Measurements from ENCODE around the gene ERG. TPM values are rescaled to one million over a fixed set of nuclear protein-coding genes. Genes with fewer than 3 reads are reported as not detected.

Gene ERG
- total and polyA plus RNA-seq, 9 of the 15 experiments (the other 6 are each of a cell fraction or from before 2014, with no cell fraction given), result 0.06 TPM; not detected in 8

GRCh38 chr21:38433471-38433870 is 64.8 kb downstream of the ERG start:
- FAIRE-seq (no peak), DNase-seq (ENCODE audit: extremely low read depth in 1 of 4, low spot score in 3 of 4) (no peak), ATAC-seq (no peak)
- H3K9ac ChIP-seq (ENCODE audit: insufficient read depth in 1 of 2, low read depth in 2 of 2, low read length in 2 of 2), result no peak overlapping the region
- no peak overlapping the region for H3K4me2 ChIP-seq (ENCODE audit: insufficient read depth, low read length)
- TF ChIP-seq ERF (CRISPR knock-in tag; IDR thresholded peaks at IDR 0.05), result no peak
- TF ChIP-seq, protein P1, sequence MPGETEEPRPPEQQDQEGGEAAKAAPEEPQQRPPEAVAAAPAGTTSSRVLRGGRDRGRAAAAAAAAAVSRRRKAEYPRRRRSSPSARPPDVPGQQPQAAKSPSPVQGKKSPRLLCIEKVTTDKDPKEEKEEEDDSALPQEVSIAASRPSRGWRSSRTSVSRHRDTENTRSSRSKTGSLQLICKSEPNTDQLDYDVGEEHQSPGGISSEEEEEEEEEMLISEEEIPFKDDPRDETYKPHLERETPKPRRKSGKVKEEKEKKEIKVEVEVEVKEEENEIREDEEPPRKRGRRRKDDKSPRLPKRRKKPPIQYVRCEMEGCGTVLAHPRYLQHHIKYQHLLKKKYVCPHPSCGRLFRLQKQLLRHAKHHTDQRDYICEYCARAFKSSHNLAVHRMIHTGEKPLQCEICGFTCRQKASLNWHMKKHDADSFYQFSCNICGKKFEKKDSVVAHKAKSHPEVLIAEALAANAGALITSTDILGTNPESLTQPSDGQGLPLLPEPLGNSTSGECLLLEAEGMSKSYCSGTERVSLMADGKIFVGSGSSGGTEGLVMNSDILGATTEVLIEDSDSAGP (CRISPR knock-in tag; IDR thresholded peaks at IDR 0.05), result no peak
- H3K36me3 ChIP-seq (ENCODE audit: control insufficient read depth, insufficient read depth, low read length), result no peaks in the 10 kb centered on the region
- ChIA-PET POLR2A (no interaction called here), CTCF (ENCODE audit: low intra/inter-chr PET ratio) (no interaction called here)
- intact Hi-C loops (cut with micrococcal nuclease), result no loop called here
- no peaks in the 10 kb centered on the region for H3K9me3 ChIP-seq (replicated peaks; ENCODE audit: control insufficient read depth, insufficient read depth, low read depth, low read length)
- WGBS (ENCODE audit: insufficient coverage, low coverage, missing lambda C conversion rate), result 0% methylated on average over 8 of the region's 8 CpGs
- no peak overlapping the region for H2AFZ ChIP-seq (ENCODE audit: low read depth, low read length)
- H3K27ac ChIP-seq (ENCODE audit: extremely low read depth, low read depth, low read length), result no peak overlapping the region
- peaks cover 5 to 16% of the 10 kb centered on the region in 2 experiments; a peak in 2 of 5 replicates for H3K27me3 ChIP-seq (ENCODE audit: control insufficient read depth in 2 of 2, insufficient read depth in 2 of 2, low read length in 2 of 2)
- no TSS peak for BruUV-seq (replicated peaks)
- no peak overlapping the region for H3K4me3 ChIP-seq
- in situ Hi-C loops (cut with MboI), result no loop called here
- no peaks in the 10 kb centered on the region for H3K9me1 ChIP-seq (ENCODE audit: control insufficient read depth, insufficient read depth, low read length)
- H3K79me2 ChIP-seq (ENCODE audit: control insufficient read depth, insufficient read depth, low read length), result no peaks in the 10 kb centered on the region
- 0 out of 2 replicates have a peak, but pooled peaks cover 7% of the 10 kb centered on the region for H4K20me1 ChIP-seq (replicated peaks; ENCODE audit: control insufficient read depth, insufficient read depth, low read length)
- no peaks in the 10 kb centered on the region for H3K4me1 ChIP-seq (replicated peaks in 1 of 2; ENCODE audit: control insufficient read depth in 2 of 2, insufficient read depth in 2 of 2, low read length in 2 of 2)

DNA sequence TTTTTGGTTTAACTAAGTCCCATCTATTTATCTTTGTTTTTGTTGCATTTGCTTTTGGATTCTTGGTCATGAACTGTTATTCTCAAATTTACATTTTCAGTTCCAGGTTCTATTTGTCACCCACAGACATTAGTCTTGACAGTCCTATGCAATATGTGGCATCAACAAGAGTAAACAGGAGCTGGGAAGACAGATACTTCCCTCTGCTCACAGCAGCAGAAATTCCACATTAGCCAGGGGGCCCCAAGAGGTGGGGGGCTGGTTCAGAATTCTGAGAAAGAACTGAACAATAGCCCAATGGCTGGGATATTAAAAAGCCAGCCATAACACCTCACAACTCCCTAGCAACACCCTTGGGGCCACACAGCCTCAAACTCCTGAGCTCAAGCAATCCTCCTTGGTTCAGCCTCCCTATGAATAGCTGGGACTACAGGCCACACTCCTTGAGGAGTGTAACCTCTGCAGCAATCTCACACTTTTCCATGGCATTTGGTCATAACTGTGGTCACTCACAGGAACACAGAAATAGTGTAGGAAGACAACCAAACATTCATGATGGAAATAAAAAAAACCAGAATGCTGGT is 67.8 kb downstream of the ERG start:
- no peaks in the 10 kb centered on the region for H3K79me2 ChIP-seq (ENCODE audit: control insufficient read depth, insufficient read depth, low read length)
- in situ Hi-C loops (cut with MboI) (no loop called here), intact Hi-C loops (cut with micrococcal nuclease) (no loop called here)
- H3K36me3 ChIP-seq (ENCODE audit: control insufficient read depth, insufficient read depth, low read length), result no peaks in the 10 kb centered on the region
- no peak overlapping the region for H3K27ac ChIP-seq (ENCODE audit: extremely low read depth, low read depth, low read length)
- no peak overlapping the region for H2AFZ ChIP-seq (ENCODE audit: low read depth, low read length)
- no peak overlapping the region for H3K4me3 ChIP-seq
- ATAC-seq, result no peak
- POLR2A ChIA-PET, result no interaction called here
- CTCF ChIA-PET (ENCODE audit: low intra/inter-chr PET ratio), result no interaction called here
- no peak overlapping the region for H3K4me2 ChIP-seq (ENCODE audit: insufficient read depth, low read length)
- H3K9me1 ChIP-seq (ENCODE audit: control insufficient read depth, insufficient read depth, low read length), result no peaks in the 10 kb centered on the region
- no peak overlapping the region for H3K9ac ChIP-seq (ENCODE audit: insufficient read depth in 1 of 2, low read depth in 2 of 2, low read length in 2 of 2)
- H3K9me3 ChIP-seq (replicated peaks; ENCODE audit: control insufficient read depth, insufficient read depth, low read depth, low read length), result no peaks in the 10 kb centered on the region
- peaks cover 12 to 16% of the 10 kb centered on the region in 2 experiments; a peak in 4 of 5 replicates for H3K27me3 ChIP-seq (ENCODE audit: control insufficient read depth in 2 of 2, insufficient read depth in 2 of 2, low read length in 2 of 2)
- no peak for DNase-seq (ENCODE audit: extremely low read depth in 1 of 4, low spot score in 3 of 4)
- H3K4me1 ChIP-seq (replicated peaks in 1 of 2; ENCODE audit: control insufficient read depth in 2 of 2, insufficient read depth in 2 of 2, low read length in 2 of 2), result no peaks in the 10 kb centered on the region
- BruUV-seq (replicated peaks), result no TSS peak
- H4K20me1 ChIP-seq (replicated peaks; ENCODE audit: control insufficient read depth, insufficient read depth, low read length), result no peaks in the 10 kb centered on the region
- FAIRE-seq, result no peak
- TF ChIP-seq PHF20 (IDR thresholded peaks at IDR 0.05; ENCODE audit: partially characterized antibody), result no peak
- TF ChIP-seq, protein P2, sequence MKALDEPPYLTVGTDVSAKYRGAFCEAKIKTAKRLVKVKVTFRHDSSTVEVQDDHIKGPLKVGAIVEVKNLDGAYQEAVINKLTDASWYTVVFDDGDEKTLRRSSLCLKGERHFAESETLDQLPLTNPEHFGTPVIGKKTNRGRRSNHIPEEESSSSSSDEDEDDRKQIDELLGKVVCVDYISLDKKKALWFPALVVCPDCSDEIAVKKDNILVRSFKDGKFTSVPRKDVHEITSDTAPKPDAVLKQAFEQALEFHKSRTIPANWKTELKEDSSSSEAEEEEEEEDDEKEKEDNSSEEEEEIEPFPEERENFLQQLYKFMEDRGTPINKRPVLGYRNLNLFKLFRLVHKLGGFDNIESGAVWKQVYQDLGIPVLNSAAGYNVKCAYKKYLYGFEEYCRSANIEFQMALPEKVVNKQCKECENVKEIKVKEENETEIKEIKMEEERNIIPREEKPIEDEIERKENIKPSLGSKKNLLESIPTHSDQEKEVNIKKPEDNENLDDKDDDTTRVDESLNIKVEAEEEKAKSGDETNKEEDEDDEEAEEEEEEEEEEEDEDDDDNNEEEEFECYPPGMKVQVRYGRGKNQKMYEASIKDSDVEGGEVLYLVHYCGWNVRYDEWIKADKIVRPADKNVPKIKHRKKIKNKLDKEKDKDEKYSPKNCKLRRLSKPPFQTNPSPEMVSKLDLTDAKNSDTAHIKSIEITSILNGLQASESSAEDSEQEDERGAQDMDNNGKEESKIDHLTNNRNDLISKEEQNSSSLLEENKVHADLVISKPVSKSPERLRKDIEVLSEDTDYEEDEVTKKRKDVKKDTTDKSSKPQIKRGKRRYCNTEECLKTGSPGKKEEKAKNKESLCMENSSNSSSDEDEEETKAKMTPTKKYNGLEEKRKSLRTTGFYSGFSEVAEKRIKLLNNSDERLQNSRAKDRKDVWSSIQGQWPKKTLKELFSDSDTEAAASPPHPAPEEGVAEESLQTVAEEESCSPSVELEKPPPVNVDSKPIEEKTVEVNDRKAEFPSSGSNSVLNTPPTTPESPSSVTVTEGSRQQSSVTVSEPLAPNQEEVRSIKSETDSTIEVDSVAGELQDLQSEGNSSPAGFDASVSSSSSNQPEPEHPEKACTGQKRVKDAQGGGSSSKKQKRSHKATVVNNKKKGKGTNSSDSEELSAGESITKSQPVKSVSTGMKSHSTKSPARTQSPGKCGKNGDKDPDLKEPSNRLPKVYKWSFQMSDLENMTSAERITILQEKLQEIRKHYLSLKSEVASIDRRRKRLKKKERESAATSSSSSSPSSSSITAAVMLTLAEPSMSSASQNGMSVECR (CRISPR knock-in tag; IDR thresholded peaks at IDR 0.05), result no peak
- TF ChIP-seq, protein P3, sequence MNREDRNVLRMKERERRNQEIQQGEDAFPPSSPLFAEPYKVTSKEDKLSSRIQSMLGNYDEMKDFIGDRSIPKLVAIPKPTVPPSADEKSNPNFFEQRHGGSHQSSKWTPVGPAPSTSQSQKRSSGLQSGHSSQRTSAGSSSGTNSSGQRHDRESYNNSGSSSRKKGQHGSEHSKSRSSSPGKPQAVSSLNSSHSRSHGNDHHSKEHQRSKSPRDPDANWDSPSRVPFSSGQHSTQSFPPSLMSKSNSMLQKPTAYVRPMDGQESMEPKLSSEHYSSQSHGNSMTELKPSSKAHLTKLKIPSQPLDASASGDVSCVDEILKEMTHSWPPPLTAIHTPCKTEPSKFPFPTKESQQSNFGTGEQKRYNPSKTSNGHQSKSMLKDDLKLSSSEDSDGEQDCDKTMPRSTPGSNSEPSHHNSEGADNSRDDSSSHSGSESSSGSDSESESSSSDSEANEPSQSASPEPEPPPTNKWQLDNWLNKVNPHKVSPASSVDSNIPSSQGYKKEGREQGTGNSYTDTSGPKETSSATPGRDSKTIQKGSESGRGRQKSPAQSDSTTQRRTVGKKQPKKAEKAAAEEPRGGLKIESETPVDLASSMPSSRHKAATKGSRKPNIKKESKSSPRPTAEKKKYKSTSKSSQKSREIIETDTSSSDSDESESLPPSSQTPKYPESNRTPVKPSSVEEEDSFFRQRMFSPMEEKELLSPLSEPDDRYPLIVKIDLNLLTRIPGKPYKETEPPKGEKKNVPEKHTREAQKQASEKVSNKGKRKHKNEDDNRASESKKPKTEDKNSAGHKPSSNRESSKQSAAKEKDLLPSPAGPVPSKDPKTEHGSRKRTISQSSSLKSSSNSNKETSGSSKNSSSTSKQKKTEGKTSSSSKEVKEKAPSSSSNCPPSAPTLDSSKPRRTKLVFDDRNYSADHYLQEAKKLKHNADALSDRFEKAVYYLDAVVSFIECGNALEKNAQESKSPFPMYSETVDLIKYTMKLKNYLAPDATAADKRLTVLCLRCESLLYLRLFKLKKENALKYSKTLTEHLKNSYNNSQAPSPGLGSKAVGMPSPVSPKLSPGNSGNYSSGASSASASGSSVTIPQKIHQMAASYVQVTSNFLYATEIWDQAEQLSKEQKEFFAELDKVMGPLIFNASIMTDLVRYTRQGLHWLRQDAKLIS (CRISPR knock-in tag; IDR thresholded peaks at IDR 0.05), result no peak
